ENCODE results near the gene FRMD4B. TPM values are rescaled to one million over a fixed set of nuclear protein-coding genes. Genes with fewer than 3 reads are reported as not detected.
A peak's percentile ranks its signal among the peaks of the same experiment; 100 is the strongest.

Gene FRMD4B
- total RNA-seq, 5 donors from 2014 or later (not counting 1 experiment from before 2014, with no cell fraction given) = 5.5 to 23.1 (median 10.9) TPM

- no peaks in the 10 kb centered on the region for H3K27me3 Mint-ChIP-seq
- no peaks in the 10 kb centered on the region for H3K9me3 Mint-ChIP-seq
- ChIA-PET CTCF (no interaction called here), POLR2A (interaction anchor here in 1 of 2 donors (0.6 kb wide), 1 partner anchor 9 kb away, joined by 3 read pairs; no protein-coding TSS in a partner anchor)
- ATAC-seq (replicated peaks in 1 of 4) = no peak
- Histone ChIP-seq H3K27me3 (replicated peaks in 1 of 2; ENCODE audit: control insufficient read depth in 2 of 2, extremely low read depth in 1 of 2, insufficient read depth in 2 of 2, low read length in 1 of 2) (no peaks in the 10 kb centered on the region), H3K4me3 (ENCODE audit: control insufficient read depth in 1 of 2, extremely low read depth in 1 of 2, low read length in 1 of 2) (no peak overlapping the region), H3K27ac (ENCODE audit: low read length) (no peak overlapping the region), H3K4me1 (ENCODE audit: control insufficient read depth in 1 of 2, extremely low read depth in 1 of 2, insufficient read depth in 2 of 2, low read length in 2 of 2) (peaks cover 0 to 3% of the 10 kb centered on the region in 2 experiments), H3K9me3 (no peaks in the 10 kb centered on the region), H3K36me3 (ENCODE audit: control insufficient read depth in 2 of 2, extremely low read depth in 1 of 2, insufficient read depth in 1 of 2, low read length in 1 of 2) (peaks cover 0 to 21% of the 10 kb centered on the region in 2 donors)
- WGBS (ENCODE audit: insufficient coverage) = 92% methylated on average over 4 of the region's 9 CpGs
- H3K27ac Mint-ChIP-seq = peak overlapping the region in 1 of 2 donors; percentile 7
- DNase-seq = no peak
- peaks cover 39% of the 10 kb centered on the region for H3K36me3 Mint-ChIP-seq
- peaks cover 0 to 20% (median 10%) of the 10 kb centered on the region in 3 donors for H3K4me1 Mint-ChIP-seq
- no peak overlapping the region for H3K4me3 Mint-ChIP-seq
These were observed 204.2 kb downstream of the FRMD4B start for GRCh38 chr3:69181592-69182211.

- WGBS (ENCODE audit: insufficient coverage) = 92% methylated on average over 15 of the region's 23 CpGs
- no peaks in the 10 kb centered on the region for H3K9me3 ChIP-seq
- Mint-ChIP-seq H3K4me3 (no peak overlapping the region), H3K9me3 (no peaks in the 10 kb centered on the region), H3K27me3 (no peaks in the 10 kb centered on the region), H3K36me3 (peaks cover 39% of the 10 kb centered on the region), H3K4me1 (peaks cover 0 to 20% (median 10%) of the 10 kb centered on the region in 3 donors), H3K27ac (no peak overlapping the region)
- no peak for DNase-seq
- POLR2A ChIA-PET = no interaction called here
- peaks cover 0 to 3% of the 10 kb centered on the region in 2 experiments for H3K4me1 ChIP-seq (ENCODE audit: control insufficient read depth in 1 of 2, extremely low read depth in 1 of 2, insufficient read depth in 2 of 2, low read length in 2 of 2)
- no peak for ATAC-seq (replicated peaks in 1 of 4)
- H3K27ac ChIP-seq (ENCODE audit: low read length) = no peak overlapping the region
- CTCF ChIA-PET = no interaction called here
- no peaks in the 10 kb centered on the region for H3K27me3 ChIP-seq (replicated peaks in 1 of 2; ENCODE audit: control insufficient read depth in 2 of 2, extremely low read depth in 1 of 2, insufficient read depth in 2 of 2, low read length in 1 of 2)
- H3K4me3 ChIP-seq (ENCODE audit: control insufficient read depth in 1 of 2, extremely low read depth in 1 of 2, low read length in 1 of 2) = no peak overlapping the region
- peaks cover 0 to 20% of the 10 kb centered on the region in 2 donors for H3K36me3 ChIP-seq (ENCODE audit: control insufficient read depth in 2 of 2, extremely low read depth in 1 of 2, insufficient read depth in 1 of 2, low read length in 1 of 2)
These were observed 204.9 kb downstream of the FRMD4B start for GRCh38 chr3:69180869-69181591.

GRCh38 chr3:69179740-69180372 is 206.0 kb downstream of the FRMD4B start:
- Histone ChIP-seq H3K9me3 (no peaks in the 10 kb centered on the region), H3K27me3 (replicated peaks in 1 of 2; ENCODE audit: control insufficient read depth in 2 of 2, extremely low read depth in 1 of 2, insufficient read depth in 2 of 2, low read length in 1 of 2) (no peaks in the 10 kb centered on the region), H3K27ac (ENCODE audit: low read length) (peak overlapping the region; percentile 9), H3K4me3 (ENCODE audit: control insufficient read depth in 1 of 2, extremely low read depth in 1 of 2, low read length in 1 of 2) (no peak overlapping the region), H3K36me3 (ENCODE audit: control insufficient read depth in 2 of 2, extremely low read depth in 1 of 2, insufficient read depth in 1 of 2, low read length in 1 of 2) (peaks cover 0 to 18% of the 10 kb centered on the region in 2 donors), H3K4me1 (ENCODE audit: control insufficient read depth in 1 of 2, extremely low read depth in 1 of 2, insufficient read depth in 2 of 2, low read length in 2 of 2) (peaks cover 0 to 3% of the 10 kb centered on the region in 2 experiments)
- no peak overlapping the region for H3K4me3 Mint-ChIP-seq
- peaks cover 0 to 20% (median 10%) of the 10 kb centered on the region in 3 donors for H3K4me1 Mint-ChIP-seq
- 75% methylated on average over 2 of the region's 4 CpGs for WGBS (ENCODE audit: insufficient coverage)
- H3K27ac Mint-ChIP-seq = peak overlapping the region in 1 of 2 donors; percentile 2
- ChIA-PET CTCF (interaction anchor here in 1 of 2 donors (1.2 kb wide), 1 partner anchor 126 kb away, joined by 4 read pairs; no protein-coding TSS in a partner anchor), POLR2A (no interaction called here)
- peaks cover 45% of the 10 kb centered on the region for H3K36me3 Mint-ChIP-seq
- H3K9me3 Mint-ChIP-seq = no peaks in the 10 kb centered on the region
- H3K27me3 Mint-ChIP-seq = no peaks in the 10 kb centered on the region
- ATAC-seq (replicated peaks in 1 of 4) (no peak), DNase-seq (no peak)

GRCh38 chr3:69178838-69179739 is 206.8 kb downstream of the FRMD4B start:
- peaks cover 0 to 18% of the 10 kb centered on the region in 2 donors for H3K36me3 ChIP-seq (ENCODE audit: control insufficient read depth in 2 of 2, extremely low read depth in 1 of 2, insufficient read depth in 1 of 2, low read length in 1 of 2)
- peak overlapping the region; percentile 5 to 48 for H3K27ac Mint-ChIP-seq
- H3K4me1 ChIP-seq (ENCODE audit: control insufficient read depth in 1 of 2, extremely low read depth in 1 of 2, insufficient read depth in 2 of 2, low read length in 2 of 2) = peaks cover 0 to 3% of the 10 kb centered on the region in 2 experiments
- H3K4me3 ChIP-seq (ENCODE audit: control insufficient read depth in 1 of 2, extremely low read depth in 1 of 2, low read length in 1 of 2) = no peak overlapping the region
- DNase-seq (no peak), ATAC-seq (replicated peaks in 1 of 4) (no peak)
- H3K27me3 ChIP-seq (replicated peaks in 1 of 2; ENCODE audit: control insufficient read depth in 2 of 2, extremely low read depth in 1 of 2, insufficient read depth in 2 of 2, low read length in 1 of 2) = no peaks in the 10 kb centered on the region
- peaks cover 45% of the 10 kb centered on the region for H3K36me3 Mint-ChIP-seq
- no peak overlapping the region for H3K4me3 Mint-ChIP-seq
- no peaks in the 10 kb centered on the region for H3K27me3 Mint-ChIP-seq
- no peaks in the 10 kb centered on the region for H3K9me3 Mint-ChIP-seq
- H3K4me1 Mint-ChIP-seq = peaks cover 0 to 20% (median 10%) of the 10 kb centered on the region in 3 donors
- 78% methylated on average over 2 of the region's 5 CpGs for WGBS (ENCODE audit: insufficient coverage)
- H3K9me3 ChIP-seq = no peaks in the 10 kb centered on the region
- H3K27ac ChIP-seq (ENCODE audit: low read length) = peak overlapping the region; percentile 9
- ChIA-PET POLR2A (interaction anchor here in 1 of 2 donors (0.6 kb wide), 1 partner anchor 60 kb away, joined by 4 read pairs; no protein-coding TSS in a partner anchor), CTCF (interaction anchor here (0.6 to 1.2 kb wide), 3 partner anchors 17 to 130 kb away, joined by 4 read pairs; no protein-coding TSS in a partner anchor)

- DNase-seq (no peak), ATAC-seq (replicated peaks in 1 of 4) (no peak)
- Mint-ChIP-seq H3K27me3 (no peaks in the 10 kb centered on the region), H3K9me3 (no peaks in the 10 kb centered on the region), H3K4me1 (peaks cover 0 to 20% (median 10%) of the 10 kb centered on the region in 3 donors), H3K27ac (no peak overlapping the region), H3K4me3 (no peak overlapping the region), H3K36me3 (peaks cover 49% of the 10 kb centered on the region)
- POLR2A ChIA-PET = no interaction called here
- no peak overlapping the region for H3K4me3 ChIP-seq (ENCODE audit: control insufficient read depth in 1 of 2, extremely low read depth in 1 of 2, low read length in 1 of 2)
- peaks cover 0 to 3% of the 10 kb centered on the region in 2 experiments for H3K4me1 ChIP-seq (ENCODE audit: control insufficient read depth in 1 of 2, extremely low read depth in 1 of 2, insufficient read depth in 2 of 2, low read length in 2 of 2)
- CTCF ChIA-PET = no interaction called here
- H3K27ac ChIP-seq (ENCODE audit: low read length) = no peak overlapping the region
- WGBS (ENCODE audit: insufficient coverage) = 83% methylated on average over 3 of the region's 4 CpGs
- H3K36me3 ChIP-seq (ENCODE audit: control insufficient read depth in 2 of 2, extremely low read depth in 1 of 2, insufficient read depth in 1 of 2, low read length in 1 of 2) = peaks cover 0 to 18% of the 10 kb centered on the region in 2 donors
- no peaks in the 10 kb centered on the region for H3K27me3 ChIP-seq (replicated peaks in 1 of 2; ENCODE audit: control insufficient read depth in 2 of 2, extremely low read depth in 1 of 2, insufficient read depth in 2 of 2, low read length in 1 of 2)
- no peaks in the 10 kb centered on the region for H3K9me3 ChIP-seq
These were observed 207.8 kb downstream of the FRMD4B start for GRCh38 chr3:69178082-69178481.

Data from T-cell (primary cell).